GM12892 (cell line): ENCODE data around the gene PDCD10.

ENCODE experiments used
- POLR2AphosphoS5 ChIP-seq: IDR thresholded peaks from 2 replicates; pipeline ENCODE4 v1.6.1; 2011; ENCODE audit warnings: low read depth, low read length, control low read depth
- TAF1 ChIP-seq: IDR thresholded peaks from 2 replicates; pipeline ENCODE4 v1.6.1; 2011; ENCODE audit warnings: low read depth, mild to moderate bottlenecking, control low read depth, low read length, borderline replicate concordance

DNA sequence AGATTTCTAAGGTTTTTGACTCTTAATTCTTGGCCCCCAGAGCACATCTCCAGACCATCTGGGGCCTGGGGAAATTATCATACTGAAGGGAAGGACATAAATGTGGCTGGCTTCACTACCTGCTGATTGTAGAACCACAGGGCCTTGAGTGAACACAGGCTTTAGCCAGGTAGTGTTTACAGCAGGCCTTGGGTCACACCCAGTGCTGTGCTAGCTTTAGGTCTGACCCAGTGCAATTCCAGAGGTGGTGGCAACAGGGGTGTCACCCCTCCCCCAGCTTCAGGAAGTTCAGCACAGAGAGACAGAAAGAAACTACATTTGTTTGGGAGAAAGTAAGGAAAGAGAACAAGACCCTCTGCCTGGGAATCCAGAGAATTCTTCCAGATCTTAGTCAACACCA, 24.1 kb downstream of the PDCD10 start:
- TF ChIP-seq POLR2AphosphoS5: no peak
- no peak for TF ChIP-seq TAF1
